Hematopoietic multipotent progenitor cell treated with erythropoietin and hydrocortisone succinate and interleukin-3 and kit ligand, for 4 days (in vitro differentiated cells): ENCODE results near the gene CREG1.

Experiments
- DNase-seq: peaks from one replicate; pipeline ENCODE4 v3.0.0-alpha.2; 2015

The CREG1 gene

GRCh38 chr1:167502719-167503462 lies 50.7 kb downstream of the CREG1 start:
- DNase-seq: no peak

- no peak for DNase-seq
These were observed 51.4 kb downstream of the CREG1 start for GRCh38 chr1:167502192-167502551.

- no peak for DNase-seq
These were observed 51.9 kb downstream of the CREG1 start for GRCh38 chr1:167501515-167502191.

- no peak for DNase-seq
These were observed 53.2 kb downstream of the CREG1 start for GRCh38 chr1:167500283-167500860.

GRCh38 chr1:167499664-167500101 lies 53.9 kb downstream of the CREG1 start:
- no peak for DNase-seq

- no peak for DNase-seq
These were observed 54.5 kb downstream of the CREG1 start for GRCh38 chr1:167499106-167499505.

- no peak for DNase-seq
These were observed 56.6 kb downstream of the CREG1 start for GRCh38 chr1:167496797-167497619.

- DNase-seq: no peak
These were observed 60.2 kb downstream of the CREG1 start for GRCh38 chr1:167493372-167493771.

GRCh38 chr1:167492481-167492910 lies 61.1 kb downstream of the CREG1 start:
- no peak for DNase-seq

- no peak for DNase-seq
These were observed 61.7 kb downstream of the CREG1 start for GRCh38 chr1:167491586-167492461.
